GM06990 (cell line): ENCODE results near the gene APOBEC3F.
"Not testable (repeated sequence)": the region's sequence is repeated elsewhere in the genome, so short reads cannot be mapped to it uniquely, and the experiment has no call there.

Source experiments
- DNase-seq: peaks from one replicate; pipeline ENCODE4 v3.0.0-alpha.2; 2011; ENCODE audit not compliant: insufficient read length; ENCODE audit errors: extremely low read depth
- H3K27me3 ChIP-seq: replicated peaks from 2 replicates; pipeline ENCODE4 v1.6.0; 2011; ENCODE audit warnings: low read length; ENCODE audit not compliant: control insufficient read depth, insufficient read depth
- H3K36me3 ChIP-seq: 2 replicates; pipeline ENCODE4 v1.5.1; 2011; ENCODE audit warnings: low read length; ENCODE audit not compliant: control insufficient read depth, insufficient read depth
- H3K4me3 ChIP-seq: replicated peaks from 2 replicates; pipeline ENCODE4 v1.5.1; 2011; ENCODE audit warnings: low read depth, mild to moderate bottlenecking, control low read depth, low read length
- TF ChIP-seq, protein P1 (sequence below): IDR thresholded peaks from 2 replicates; pipeline ENCODE4 v1.5.1; 2011; ENCODE audit warnings: low read length, control low read depth, mild to moderate bottlenecking, inconsistent platforms; ENCODE audit not compliant: insufficient read depth, poor library complexity, severe bottlenecking

Gene APOBEC3F

DNA sequence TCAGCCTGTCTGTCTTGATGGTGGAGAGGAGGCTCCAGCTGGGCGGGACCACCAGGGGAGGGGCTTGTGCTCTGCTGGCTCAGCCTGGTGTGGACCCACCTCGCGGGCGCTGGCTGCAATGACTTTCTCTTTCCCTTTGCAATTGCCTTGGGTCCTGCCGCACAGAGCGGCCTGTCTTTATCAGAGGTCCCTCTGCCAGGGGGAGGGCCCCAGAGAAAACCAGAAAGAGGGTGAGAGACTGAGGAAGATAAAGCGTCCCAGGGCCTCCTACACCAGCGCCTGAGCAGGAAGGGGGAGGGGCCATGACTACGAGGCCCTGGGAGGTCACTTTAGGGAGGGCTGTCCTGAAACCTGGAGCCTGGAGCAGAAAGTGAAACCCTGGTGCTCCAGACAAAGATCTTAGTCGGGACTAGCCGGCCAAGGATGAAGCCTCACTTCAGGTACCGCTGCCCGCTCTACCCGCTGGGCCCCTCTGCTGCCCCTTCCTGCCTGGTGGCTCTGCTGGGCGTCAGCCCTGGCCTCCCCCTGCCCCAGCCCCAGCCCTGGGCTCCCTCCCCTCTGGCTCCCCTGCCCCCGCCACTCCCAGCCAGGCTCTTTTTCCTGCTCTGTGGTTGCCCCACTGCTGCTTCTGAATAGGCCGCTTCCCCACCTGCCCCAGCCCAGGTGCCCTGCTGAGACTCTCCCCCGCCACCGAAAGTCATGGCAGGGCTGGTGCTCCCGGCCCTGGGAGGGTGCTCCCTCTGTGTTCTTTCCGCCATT, at the start of gene APOBEC3F:
APOBEC3F (plus strand) TSS at position 327 of the 759 bp plus-strand sequence; CDS start at position 424, 97 bp downstream.
- H3K36me3 ChIP-seq, H3K27me3 ChIP-seq: not testable (repeated sequence)
- peak; percentile 49 for DNase-seq
- H3K4me3 ChIP-seq = peak within 1 kb of the TSS; percentile 85

DNA sequence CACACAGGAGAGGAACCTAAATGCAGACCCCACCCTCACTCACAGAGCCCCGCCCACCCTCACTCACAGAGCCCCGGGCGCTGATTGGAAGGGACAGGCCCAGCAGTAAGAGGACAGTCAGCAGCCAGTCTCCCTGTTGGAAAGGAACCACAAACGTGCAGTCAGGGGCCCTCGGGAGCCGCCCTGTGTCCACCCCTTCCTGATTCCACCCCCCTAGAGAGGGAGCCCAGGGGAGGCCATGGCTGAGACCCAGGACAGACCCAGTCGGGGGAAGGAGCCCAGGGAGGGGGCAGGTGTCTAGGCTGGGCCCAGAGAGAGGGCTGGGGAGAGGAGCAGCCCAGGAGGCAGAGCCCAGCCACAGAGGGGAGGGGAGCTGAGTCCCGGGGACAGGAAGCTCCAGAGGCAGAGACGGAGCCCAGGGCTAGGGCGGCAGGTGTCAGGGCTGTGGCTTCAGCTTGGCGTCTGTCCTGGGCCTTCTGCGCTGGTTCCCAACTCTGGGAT, 47.7 kb upstream of the APOBEC3F start:
- DNase-seq, H3K27me3 ChIP-seq, H3K4me3 ChIP-seq, H3K36me3 ChIP-seq: not testable (repeated sequence)

DNA sequence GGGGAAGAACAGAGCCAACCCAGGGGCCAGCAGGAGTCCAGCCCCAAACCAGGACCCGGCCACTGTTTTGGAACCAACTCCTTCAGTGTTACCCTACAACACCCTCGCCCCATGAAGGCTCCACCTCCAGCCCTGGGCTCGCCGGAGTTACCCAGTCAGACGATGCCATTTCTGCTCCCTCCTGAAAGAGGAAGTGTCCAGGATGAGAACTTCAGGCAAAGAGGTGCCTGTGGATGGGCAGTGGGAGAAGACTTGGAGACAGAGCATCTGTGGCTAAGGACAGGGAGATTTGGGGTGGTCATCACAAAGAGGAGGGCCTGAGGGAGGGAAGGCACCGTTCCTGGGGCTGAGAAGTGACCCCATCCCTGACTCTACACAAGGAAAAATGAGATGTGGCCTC, 44.6 kb upstream of the APOBEC3F start:
- no peak for DNase-seq
- no peaks in the 10 kb centered on the region for H3K27me3 ChIP-seq
- no peak overlapping the region for H3K4me3 ChIP-seq

DNA sequence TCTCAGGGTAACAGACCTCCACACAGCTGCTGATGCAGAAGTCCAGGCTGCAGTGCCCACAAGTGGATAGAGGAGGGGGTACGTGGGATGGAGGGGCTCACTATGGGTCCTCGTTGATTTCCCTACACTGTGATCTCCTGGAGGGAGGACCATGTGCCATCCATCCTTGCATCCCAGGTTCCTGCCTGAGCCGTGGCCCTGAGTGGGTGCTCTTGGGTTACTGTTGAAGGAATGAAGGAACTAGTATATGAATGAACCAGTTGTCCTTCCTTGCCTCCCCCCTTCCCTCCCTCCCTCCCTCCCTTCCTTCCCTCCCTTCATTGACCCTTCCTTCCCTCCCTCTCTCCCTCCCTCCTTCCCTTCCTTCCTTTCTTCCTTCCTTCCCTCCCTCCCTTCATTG, 43.1 kb upstream of the APOBEC3F start:
- no peaks in the 10 kb centered on the region; the same call in 1 of the 2 replicates for H3K36me3 ChIP-seq
- TF ChIP-seq, protein P1, sequence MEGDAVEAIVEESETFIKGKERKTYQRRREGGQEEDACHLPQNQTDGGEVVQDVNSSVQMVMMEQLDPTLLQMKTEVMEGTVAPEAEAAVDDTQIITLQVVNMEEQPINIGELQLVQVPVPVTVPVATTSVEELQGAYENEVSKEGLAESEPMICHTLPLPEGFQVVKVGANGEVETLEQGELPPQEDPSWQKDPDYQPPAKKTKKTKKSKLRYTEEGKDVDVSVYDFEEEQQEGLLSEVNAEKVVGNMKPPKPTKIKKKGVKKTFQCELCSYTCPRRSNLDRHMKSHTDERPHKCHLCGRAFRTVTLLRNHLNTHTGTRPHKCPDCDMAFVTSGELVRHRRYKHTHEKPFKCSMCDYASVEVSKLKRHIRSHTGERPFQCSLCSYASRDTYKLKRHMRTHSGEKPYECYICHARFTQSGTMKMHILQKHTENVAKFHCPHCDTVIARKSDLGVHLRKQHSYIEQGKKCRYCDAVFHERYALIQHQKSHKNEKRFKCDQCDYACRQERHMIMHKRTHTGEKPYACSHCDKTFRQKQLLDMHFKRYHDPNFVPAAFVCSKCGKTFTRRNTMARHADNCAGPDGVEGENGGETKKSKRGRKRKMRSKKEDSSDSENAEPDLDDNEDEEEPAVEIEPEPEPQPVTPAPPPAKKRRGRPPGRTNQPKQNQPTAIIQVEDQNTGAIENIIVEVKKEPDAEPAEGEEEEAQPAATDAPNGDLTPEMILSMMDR = no peak
- DNase-seq = no peak
- no peak overlapping the region for H3K4me3 ChIP-seq
- no peaks in the 10 kb centered on the region for H3K27me3 ChIP-seq

More for the DNA sequence above, 44.6 kb upstream of the APOBEC3F start:
- TF ChIP-seq, protein P1 = no peak
- H3K36me3 ChIP-seq = no peaks in the 10 kb centered on the region; the same call in 1 of the 2 replicates

DNA sequence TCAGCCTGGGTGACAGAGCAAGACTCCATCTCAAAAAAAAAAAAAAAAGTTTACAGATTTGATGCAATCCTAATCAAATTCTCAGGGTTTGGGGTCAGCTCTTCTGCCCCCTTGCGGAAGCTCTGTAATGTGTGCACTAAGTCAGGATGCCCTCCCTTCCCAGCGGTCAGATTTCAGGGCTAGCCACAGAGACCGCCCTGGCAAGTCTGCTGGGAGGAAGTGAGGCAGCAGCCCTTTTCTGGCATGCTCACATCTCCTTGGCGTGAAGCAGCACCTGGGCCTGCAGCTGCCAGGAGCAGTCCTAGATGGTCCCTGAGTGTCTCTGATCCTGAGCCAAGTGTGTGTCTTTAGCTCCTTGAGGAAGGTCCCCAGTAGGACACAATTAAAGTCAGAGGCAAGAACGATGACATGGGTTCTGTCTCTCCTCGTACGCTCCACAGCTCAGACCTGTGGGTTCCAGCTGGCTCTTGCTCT, 37.5 kb upstream of the APOBEC3F start:
- peak; percentile 64 for DNase-seq
- H3K36me3 ChIP-seq = no peaks in the 10 kb centered on the region
- no peak overlapping the region for H3K4me3 ChIP-seq
- no peaks in the 10 kb centered on the region for H3K27me3 ChIP-seq
- TF ChIP-seq, protein P1 = peak; percentile 69

DNA sequence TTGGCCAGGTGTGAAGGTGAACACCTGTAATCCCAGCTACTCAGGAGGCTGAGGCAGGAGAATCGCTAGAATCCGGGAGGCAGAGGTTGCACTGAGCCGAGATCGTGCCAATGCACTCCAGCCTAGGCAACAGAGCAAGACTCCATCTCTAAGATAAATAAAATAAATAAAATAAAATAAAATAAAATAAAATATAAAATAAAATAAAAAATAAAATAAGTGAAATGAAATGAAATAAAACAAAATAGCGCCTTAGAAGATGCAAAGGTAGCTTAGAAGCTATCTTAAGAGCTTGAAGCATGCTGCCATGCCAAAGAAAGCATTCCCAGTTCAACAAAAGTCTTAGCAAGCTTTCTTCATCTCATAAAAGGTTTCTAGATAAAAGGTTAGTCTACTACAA, 33.5 kb upstream of the APOBEC3F start:
- H3K36me3 ChIP-seq = no peaks in the 10 kb centered on the region
- no peaks in the 10 kb centered on the region for H3K27me3 ChIP-seq
- TF ChIP-seq, protein P1 = no peak
- no peak overlapping the region for H3K4me3 ChIP-seq
- no peak for DNase-seq

DNA sequence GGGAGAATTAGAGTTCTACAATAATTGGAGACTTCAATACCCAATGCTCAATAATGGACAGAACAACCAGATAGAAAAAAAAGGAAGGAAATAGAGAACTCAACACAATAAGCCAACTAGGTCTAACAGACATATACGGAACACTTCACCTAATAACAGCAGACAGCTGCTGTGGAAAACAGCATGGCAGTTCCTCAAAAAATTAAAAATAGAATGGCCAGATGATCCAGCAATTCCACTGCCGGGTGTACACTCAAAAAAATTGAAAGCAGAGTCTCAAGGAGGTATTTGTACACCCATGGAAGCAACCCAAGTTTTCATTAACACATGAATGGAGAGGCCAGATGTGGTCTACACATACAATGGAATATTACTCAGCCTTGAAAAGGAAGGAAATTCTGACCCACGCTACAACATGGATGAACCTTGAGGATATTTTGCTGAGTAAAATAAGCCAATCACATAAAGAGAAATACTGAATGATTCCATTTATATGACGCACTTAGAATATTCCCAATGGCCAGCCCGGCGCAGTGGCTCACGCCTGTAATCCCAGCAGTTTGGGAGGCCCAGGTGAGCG, 32.3 kb upstream of the APOBEC3F start:
- not testable (repeated sequence) for H3K36me3 ChIP-seq, H3K27me3 ChIP-seq, H3K4me3 ChIP-seq, DNase-seq
